SH-SY5Y (cell line): ENCODE measurements around the gene SLC16A13.

Experiments used
- GATA2 ChIP-seq: IDR thresholded peaks from 2 replicates; pipeline ENCODE4 v1.6.1; 2011; ENCODE audit warnings: mild to moderate bottlenecking, low read depth, low read length
- GATA3 ChIP-seq: IDR thresholded peaks from 2 replicates; pipeline ENCODE4 v1.6.1; 2011; ENCODE audit warnings: low read depth, mild to moderate bottlenecking, low read length, moderate library complexity

The SLC16A13 gene

DNA sequence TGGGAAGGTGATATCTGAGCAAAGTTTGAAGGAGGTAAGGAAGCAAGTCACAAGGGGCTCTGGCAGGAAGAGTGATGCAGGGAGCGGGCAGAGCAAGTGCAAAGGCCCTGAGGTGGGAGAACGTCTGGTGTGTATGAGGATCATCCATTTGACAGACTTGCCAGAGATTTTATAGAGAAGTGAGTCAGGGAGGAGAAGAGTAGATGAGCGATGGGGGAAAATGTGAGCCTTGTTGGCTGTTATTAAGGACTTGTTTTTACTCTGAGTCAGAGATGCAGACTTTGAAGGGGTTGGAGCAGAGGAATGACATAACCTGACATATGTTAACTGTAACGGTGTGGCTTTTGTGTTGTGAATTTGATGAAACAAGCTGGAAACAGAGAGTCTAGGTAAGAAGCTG, 47.8 kb downstream of the SLC16A13 start:
- TF ChIP-seq GATA3 (no peak), GATA2 (no peak)

DNA sequence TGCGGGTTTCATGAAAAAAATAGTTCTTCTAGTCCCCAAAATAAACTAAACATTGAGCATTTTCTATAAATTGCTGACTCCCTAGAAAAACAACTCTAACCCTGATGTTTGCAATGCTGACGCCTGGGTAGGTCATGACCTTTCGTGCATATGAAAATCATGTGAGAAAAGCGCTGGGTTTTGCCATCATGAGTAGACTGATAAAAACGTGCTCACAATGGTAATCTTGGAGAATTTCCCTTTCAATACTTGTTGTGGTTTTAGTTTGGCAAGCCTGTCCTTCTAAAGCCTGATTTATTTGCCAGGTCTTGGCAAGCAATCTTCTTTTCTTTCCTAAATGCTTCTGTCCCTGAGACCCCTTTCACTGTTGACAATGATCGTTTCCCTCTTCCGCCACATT, 48.3 kb downstream of the SLC16A13 start:
- no peak for TF ChIP-seq GATA3
- TF ChIP-seq GATA2, result no peak
